Trophoblast cell (in vitro differentiated cells and primary cell): ENCODE data around the gene IQCH.

Experiments used
- DNase-seq, 2 donors: peaks; one replicate each; pipeline ENCODE4 v3.0.0-alpha.2; 2016
- H2AFZ ChIP-seq: 2 replicates; pipeline ENCODE4 v1.6.1; 2013; ENCODE audit warnings: low read length, moderate library complexity, mild to moderate bottlenecking; ENCODE audit not compliant: insufficient read depth, poor library complexity
- H2AK5ac ChIP-seq: 2 replicates; pipeline ENCODE4 v1.6.1; 2013; ENCODE audit warnings: mild to moderate bottlenecking, low read length
- H2BK120ac ChIP-seq: 2 replicates; pipeline ENCODE4 v1.6.1; 2013; ENCODE audit warnings: low read length, mild to moderate bottlenecking, moderate library complexity; ENCODE audit not compliant: insufficient read depth, poor library complexity
- H2BK12ac ChIP-seq: 2 replicates; pipeline ENCODE4 v1.6.1; 2013; ENCODE audit warnings: mild to moderate bottlenecking, low read length, moderate library complexity
- H2BK5ac ChIP-seq: 2 replicates; pipeline ENCODE4 v1.6.1; 2013; ENCODE audit warnings: low read length, low read depth, moderate library complexity, mild to moderate bottlenecking; ENCODE audit not compliant: poor library complexity
- H3K14ac ChIP-seq: 2 replicates; pipeline ENCODE4 v1.6.1; 2013; ENCODE audit warnings: mild to moderate bottlenecking, low read length
- H3K18ac ChIP-seq: 2 replicates; pipeline ENCODE4 v1.6.1; 2013; ENCODE audit warnings: mild to moderate bottlenecking, low read length
- H3K23ac ChIP-seq: 2 replicates; pipeline ENCODE4 v1.6.1; 2013; ENCODE audit warnings: low read length
- H3K27ac ChIP-seq: 2 replicates; pipeline ENCODE4 v1.5.1; 2013; ENCODE audit warnings: low read depth, mild to moderate bottlenecking, inconsistent platforms, low read length, moderate library complexity
- H3K27me3 ChIP-seq: 2 replicates; pipeline ENCODE4 v1.6.1; 2013; ENCODE audit warnings: inconsistent platforms, mild to moderate bottlenecking, low read length, moderate library complexity; ENCODE audit not compliant: insufficient read depth
- H3K36me3 ChIP-seq, 2 experiments: 1 replicate in 1 of 2; 2 replicates in 1 of 2; pipeline ENCODE4 v1.6.1; 2013; ENCODE audit warnings: low read length in 2 of 2, mild to moderate bottlenecking in 2 of 2, moderate library complexity in 1 of 2; ENCODE audit not compliant: insufficient read depth in 2 of 2, control insufficient read depth in 1 of 2
- H3K4ac ChIP-seq: 2 replicates; pipeline ENCODE4 v1.6.1; 2013; ENCODE audit warnings: low read depth, mild to moderate bottlenecking, low read length, moderate library complexity
- H3K4me1 ChIP-seq, 2 experiments: 1 replicate in 1 of 2; 2 replicates in 1 of 2; pipeline ENCODE4 v1.6.1; 2013; ENCODE audit warnings: low read length in 2 of 2, mild to moderate bottlenecking in 2 of 2, moderate library complexity in 1 of 2; ENCODE audit not compliant: insufficient read depth in 2 of 2, control insufficient read depth in 1 of 2
- H3K4me2 ChIP-seq: 2 replicates; pipeline ENCODE4 v1.6.1; 2013; ENCODE audit warnings: inconsistent platforms, mild to moderate bottlenecking, low read length, moderate library complexity
- H3K4me3 ChIP-seq: 2 replicates; pipeline ENCODE4 v1.5.1; 2013; ENCODE audit warnings: mild to moderate bottlenecking, low read depth, low read length, inconsistent platforms
- H3K79me1 ChIP-seq: one replicate; pipeline ENCODE4 v1.6.1; 2013; ENCODE audit warnings: low read length
- H3K79me2 ChIP-seq: 2 replicates; pipeline ENCODE4 v1.6.1; 2013; ENCODE audit warnings: low read length, mild to moderate bottlenecking; ENCODE audit not compliant: control insufficient read depth, insufficient read depth, poor library complexity
- H3K9ac ChIP-seq: 2 replicates; pipeline ENCODE4 v1.6.1; 2013; ENCODE audit warnings: mild to moderate bottlenecking, low read length
- H3K9me3 ChIP-seq: 2 replicates; pipeline ENCODE4 v1.6.1; 2013; ENCODE audit warnings: low read depth, mild to moderate bottlenecking, control low read depth, inconsistent platforms, low read length; ENCODE audit not compliant: insufficient read depth
- H4K12ac ChIP-seq: 2 replicates; pipeline ENCODE4 v1.6.1; 2013; ENCODE audit warnings: low read depth, mild to moderate bottlenecking, low read length, moderate library complexity
- H4K8ac ChIP-seq: 2 replicates; pipeline ENCODE4 v1.6.1; 2013; ENCODE audit warnings: low read depth, mild to moderate bottlenecking, low read length, moderate library complexity
- H4K91ac ChIP-seq: one replicate; pipeline ENCODE4 v1.6.1; 2013; ENCODE audit warnings: low read depth, mild to moderate bottlenecking, low read length, moderate library complexity
- WGBS: extraction: QIAGEN DNeasy Blood & Tissue Kit; methylation state at CpG from one replicate; pipeline ENCODE4 v1.1.7; 2013; ENCODE audit warnings: missing lambda C conversion rate; ENCODE audit not compliant: insufficient read length, insufficient coverage; ENCODE audit errors: extremely low coverage; 5-methylcytosine and 5-hydroxymethylcytosine counted together

Gene IQCH

GRCh38 chr15:67366904-67367303 lies 112.3 kb downstream of the IQCH start:
- Histone ChIP-seq H3K4ac (no peak overlapping the region), H3K27ac (no peak overlapping the region), H3K4me1 (no peaks in the 10 kb centered on the region), H3K23ac (no peak overlapping the region), H3K4me2 (no peak overlapping the region), H2AFZ (no peak overlapping the region), H2BK120ac (no peak overlapping the region), H3K27me3 (no peaks in the 10 kb centered on the region), H4K8ac (no peak overlapping the region), H3K9me3 (no peaks in the 10 kb centered on the region), H3K79me2 (no peaks in the 10 kb centered on the region), H2BK5ac (no peak overlapping the region), H3K14ac (no peak overlapping the region), H3K4me3 (no peak overlapping the region), H3K18ac (no peak overlapping the region), H4K91ac (no peak overlapping the region), H2AK5ac (no peak overlapping the region), H3K9ac (no peak overlapping the region), H3K36me3 (no peaks in the 10 kb centered on the region), H3K79me1 (no peaks in the 10 kb centered on the region), H2BK12ac (no peak overlapping the region), H4K12ac (no peak overlapping the region)
- WGBS: no CpG with 5 or more reads among the region's 1 CpG
- no peak for DNase-seq

DNA sequence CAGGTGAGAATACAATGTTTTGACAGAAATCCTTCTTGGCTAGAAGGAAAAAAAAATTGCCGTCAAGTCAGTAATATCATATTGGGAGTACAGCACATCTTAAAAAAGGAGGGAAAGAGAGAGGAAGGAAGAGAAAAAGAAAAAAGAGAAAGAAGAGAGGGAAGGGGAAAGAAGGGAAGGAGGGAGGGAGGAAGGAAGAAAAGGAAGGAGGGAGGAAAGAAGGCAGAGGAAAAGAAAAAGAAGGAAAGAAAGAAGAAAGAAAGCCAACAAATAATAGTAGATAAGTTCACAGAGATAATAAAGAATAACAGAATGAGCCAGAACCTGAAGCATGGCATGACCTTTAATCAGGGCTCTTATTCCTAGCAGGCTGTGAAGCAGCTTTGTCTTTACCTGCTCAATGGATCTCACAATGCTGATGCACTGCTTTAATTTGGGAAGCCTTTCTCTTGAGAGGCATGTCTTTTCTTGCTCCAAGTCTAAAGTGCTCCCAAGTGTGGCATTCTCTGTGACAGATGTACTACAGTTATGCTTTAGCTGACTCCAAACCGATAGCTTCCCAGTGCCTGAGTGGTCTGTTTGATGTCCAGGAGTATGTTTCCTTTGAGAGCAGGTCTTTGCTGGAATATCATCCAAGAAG lies 114.9 kb downstream of the IQCH start:
- no peaks in the 10 kb centered on the region for H3K79me2 ChIP-seq
- H3K4ac ChIP-seq: no peak overlapping the region
- no peaks in the 10 kb centered on the region for H3K4me1 ChIP-seq
- H3K27ac ChIP-seq: no peak overlapping the region
- H3K36me3 ChIP-seq: no peaks in the 10 kb centered on the region
- no peaks in the 10 kb centered on the region for H3K27me3 ChIP-seq
- no peak overlapping the region for H3K9ac ChIP-seq
- H3K9me3 ChIP-seq: no peaks in the 10 kb centered on the region
- H2AFZ ChIP-seq: no peak overlapping the region
- no peak overlapping the region for H3K4me3 ChIP-seq
- H2BK12ac ChIP-seq: no peak overlapping the region
- no peak overlapping the region for H3K4me2 ChIP-seq
- WGBS: no CpG with 5 or more reads among the region's 2 CpGs
- H3K18ac ChIP-seq: no peak overlapping the region
- no peak overlapping the region for H2AK5ac ChIP-seq
- H4K12ac ChIP-seq: no peak overlapping the region
- no peak overlapping the region for H3K23ac ChIP-seq
- H4K8ac ChIP-seq: no peak overlapping the region
- no peak overlapping the region for H4K91ac ChIP-seq
- H3K14ac ChIP-seq: no peak overlapping the region
- no peak for DNase-seq
- no peaks in the 10 kb centered on the region for H3K79me1 ChIP-seq
- H2BK120ac ChIP-seq: no peak overlapping the region
- no peak overlapping the region for H2BK5ac ChIP-seq

DNA sequence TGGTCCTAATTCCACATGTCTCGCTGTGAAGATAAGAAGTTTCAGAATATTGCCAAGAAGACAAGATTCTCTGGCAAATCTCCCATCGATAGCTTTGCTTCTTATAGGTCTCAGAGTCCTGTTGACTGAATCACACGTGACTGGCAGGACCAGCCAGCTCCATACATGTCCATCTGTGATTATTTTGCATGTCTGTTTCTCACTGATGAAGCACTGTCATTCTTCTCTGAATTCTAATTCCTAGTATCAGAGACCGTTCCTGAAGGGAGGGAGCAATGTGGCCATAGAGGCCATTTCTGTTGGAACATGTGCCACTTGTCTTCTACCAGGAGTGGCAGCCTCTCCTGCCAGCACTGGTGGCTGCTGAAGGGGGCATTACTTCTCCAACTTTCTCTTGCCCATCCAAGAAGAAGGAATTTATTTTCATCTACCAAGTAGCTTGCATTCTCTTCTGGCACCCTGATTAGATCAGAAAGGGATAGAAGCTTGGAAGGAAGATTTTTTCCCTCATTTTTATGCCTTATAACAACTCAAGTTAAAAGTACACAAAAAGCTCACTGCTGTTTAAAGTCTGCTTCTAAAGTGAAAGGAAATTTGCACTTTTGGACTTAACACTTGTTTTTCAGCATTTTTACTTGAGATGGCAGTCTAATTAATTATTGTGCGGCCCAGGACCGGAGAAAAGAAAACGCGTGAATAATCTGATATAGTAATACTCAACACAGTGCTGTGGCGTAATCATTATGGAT lies 115.8 kb downstream of the IQCH start:
- no peaks in the 10 kb centered on the region for H3K27me3 ChIP-seq
- no peak overlapping the region for H2BK120ac ChIP-seq
- no peak overlapping the region for H3K14ac ChIP-seq
- H3K79me1 ChIP-seq: no peaks in the 10 kb centered on the region
- H2AFZ ChIP-seq: no peak overlapping the region
- no peak for DNase-seq
- H3K79me2 ChIP-seq: no peaks in the 10 kb centered on the region
- H4K8ac ChIP-seq: no peak overlapping the region
- H3K4me2 ChIP-seq: no peak overlapping the region
- no peak overlapping the region for H2BK5ac ChIP-seq
- no peak overlapping the region for H3K9ac ChIP-seq
- H3K9me3 ChIP-seq: no peaks in the 10 kb centered on the region
- no peaks in the 10 kb centered on the region for H3K36me3 ChIP-seq
- H2AK5ac ChIP-seq: no peak overlapping the region
- WGBS: no CpG with 5 or more reads among the region's 9 CpGs
- no peak overlapping the region for H3K27ac ChIP-seq
- no peak overlapping the region for H3K4ac ChIP-seq
- no peak overlapping the region for H4K12ac ChIP-seq
- no peaks in the 10 kb centered on the region for H3K4me1 ChIP-seq
- H4K91ac ChIP-seq: no peak overlapping the region
- H3K23ac ChIP-seq: no peak overlapping the region
- H3K4me3 ChIP-seq: no peak overlapping the region
- no peak overlapping the region for H2BK12ac ChIP-seq
- no peak overlapping the region for H3K18ac ChIP-seq

DNA sequence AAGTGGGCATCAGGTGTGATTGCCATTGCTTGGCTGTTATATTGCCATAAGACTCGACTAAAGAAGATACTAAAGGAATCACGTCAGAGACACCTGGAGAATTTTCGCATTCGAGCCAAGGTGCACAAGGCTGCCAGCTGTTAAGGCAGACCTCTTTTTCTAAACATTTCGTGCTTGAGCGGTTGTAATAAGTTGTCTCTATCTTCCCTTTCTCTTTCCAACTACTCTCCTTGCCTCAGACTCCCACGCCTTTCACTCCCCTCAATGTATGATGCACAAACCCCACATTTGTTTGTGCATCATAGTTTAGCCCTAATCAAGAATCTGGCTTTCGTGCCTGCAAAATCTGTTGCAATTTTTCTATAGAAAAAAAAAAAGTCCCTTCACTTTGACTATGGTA lies 118.0 kb downstream of the IQCH start:
- no peak for DNase-seq
- Histone ChIP-seq H2AFZ (no peak overlapping the region), H3K79me1 (no peaks in the 10 kb centered on the region), H4K91ac (no peak overlapping the region), H3K4ac (no peak overlapping the region), H3K9me3 (no peaks in the 10 kb centered on the region), H3K23ac (no peak overlapping the region), H3K4me2 (no peak overlapping the region), H2BK120ac (no peak overlapping the region), H2AK5ac (no peak overlapping the region), H3K4me3 (no peak overlapping the region), H3K27ac (no peak overlapping the region), H2BK12ac (no peak overlapping the region), H3K9ac (no peak overlapping the region), H3K27me3 (no peaks in the 10 kb centered on the region), H3K36me3 (no peaks in the 10 kb centered on the region), H3K79me2 (no peaks in the 10 kb centered on the region), H4K12ac (no peak overlapping the region), H3K18ac (no peak overlapping the region), H3K4me1 (no peaks in the 10 kb centered on the region), H3K14ac (no peak overlapping the region), H2BK5ac (no peak overlapping the region), H4K8ac (no peak overlapping the region)
- WGBS: no CpG with 5 or more reads among the region's 8 CpGs
